GM20000 (cell line): ENCODE data around the gene TIMM17B.
"Not testable (repeated sequence)": the region's sequence is repeated elsewhere in the genome, so short reads cannot be mapped to it uniquely, and the experiment has no call there.

Experiments
- DNase-seq: peaks from one replicate; pipeline ENCODE4 v3.0.0; 2012; ENCODE audit warnings: low spot score
- TF ChIP-seq, protein P1 (sequence below): IDR thresholded peaks from 2 replicates; pipeline ENCODE4 v1.5.1; 2012; ENCODE audit warnings: mild to moderate bottlenecking, control low read depth; ENCODE audit errors: extremely low read depth, missing control alignments

TIMM17B gene

DNA sequence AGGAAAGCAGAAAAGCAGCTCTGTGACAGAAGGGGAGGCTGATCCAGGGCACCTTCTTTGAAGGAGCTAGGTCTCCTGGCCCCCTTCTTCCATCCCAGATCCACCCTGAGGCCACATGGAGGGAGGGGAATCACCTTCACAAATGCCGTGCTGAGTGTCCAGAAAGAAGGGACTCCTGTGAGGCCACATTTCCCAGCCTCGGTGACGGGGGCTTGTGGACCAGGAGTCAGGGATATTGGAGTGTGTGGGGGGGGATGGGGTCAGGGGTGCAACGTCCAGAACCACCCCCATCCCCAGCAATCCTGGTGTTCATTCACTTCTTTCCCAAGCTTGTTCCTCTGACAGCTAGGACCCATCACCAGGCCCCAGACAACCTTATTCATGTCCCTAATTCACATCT, 4.7 kb downstream of the TIMM17B start:
- TF ChIP-seq, protein P1, sequence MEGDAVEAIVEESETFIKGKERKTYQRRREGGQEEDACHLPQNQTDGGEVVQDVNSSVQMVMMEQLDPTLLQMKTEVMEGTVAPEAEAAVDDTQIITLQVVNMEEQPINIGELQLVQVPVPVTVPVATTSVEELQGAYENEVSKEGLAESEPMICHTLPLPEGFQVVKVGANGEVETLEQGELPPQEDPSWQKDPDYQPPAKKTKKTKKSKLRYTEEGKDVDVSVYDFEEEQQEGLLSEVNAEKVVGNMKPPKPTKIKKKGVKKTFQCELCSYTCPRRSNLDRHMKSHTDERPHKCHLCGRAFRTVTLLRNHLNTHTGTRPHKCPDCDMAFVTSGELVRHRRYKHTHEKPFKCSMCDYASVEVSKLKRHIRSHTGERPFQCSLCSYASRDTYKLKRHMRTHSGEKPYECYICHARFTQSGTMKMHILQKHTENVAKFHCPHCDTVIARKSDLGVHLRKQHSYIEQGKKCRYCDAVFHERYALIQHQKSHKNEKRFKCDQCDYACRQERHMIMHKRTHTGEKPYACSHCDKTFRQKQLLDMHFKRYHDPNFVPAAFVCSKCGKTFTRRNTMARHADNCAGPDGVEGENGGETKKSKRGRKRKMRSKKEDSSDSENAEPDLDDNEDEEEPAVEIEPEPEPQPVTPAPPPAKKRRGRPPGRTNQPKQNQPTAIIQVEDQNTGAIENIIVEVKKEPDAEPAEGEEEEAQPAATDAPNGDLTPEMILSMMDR: no peak
- DNase-seq: no peak

DNA sequence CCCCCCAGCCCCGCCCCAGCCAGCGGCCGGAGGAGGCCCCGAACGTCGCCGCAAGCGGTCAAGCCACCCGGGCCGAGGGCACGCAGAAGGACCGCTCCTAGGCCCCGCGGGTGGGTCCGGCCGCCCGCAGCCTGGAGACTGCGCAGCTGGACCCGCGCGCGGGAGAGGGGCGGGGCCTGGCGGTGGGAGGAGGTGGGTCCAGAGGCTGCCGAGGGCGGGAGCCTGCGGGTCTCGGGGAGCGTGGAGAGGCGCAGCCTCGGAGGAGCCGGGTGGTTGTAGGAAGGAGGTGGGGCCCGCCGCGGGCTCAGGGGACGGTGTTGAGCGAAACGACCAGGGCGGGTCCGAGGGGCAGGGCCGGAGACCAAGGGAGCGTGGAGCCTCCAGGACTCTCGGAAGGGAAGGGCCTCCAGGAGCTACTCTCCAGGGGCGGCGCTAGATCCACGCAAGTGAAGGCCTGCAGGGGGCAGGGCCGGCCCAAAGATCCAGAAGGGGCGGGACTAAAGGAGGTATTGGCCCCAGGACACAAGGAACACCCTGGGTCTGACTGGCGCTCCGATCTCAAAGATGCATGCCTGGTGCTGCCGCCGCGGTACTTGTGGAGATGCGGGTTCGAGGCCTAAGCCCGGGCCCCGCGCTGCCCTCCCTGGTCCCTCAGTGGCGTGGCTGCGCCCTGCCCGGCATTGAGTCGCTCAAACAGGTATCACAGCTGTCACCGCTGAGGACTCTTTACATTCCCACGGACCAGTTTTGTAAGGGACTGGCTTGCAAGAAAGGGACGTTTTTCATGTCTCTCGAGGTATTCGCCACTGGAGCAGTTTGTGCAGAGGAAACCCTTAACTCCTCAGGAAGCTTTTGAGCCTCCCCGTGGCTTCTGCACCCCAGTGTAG, 5.9 kb downstream of the TIMM17B start:
- TF ChIP-seq, protein P1: peak; percentile 26
- peak; percentile 76 for DNase-seq

DNA sequence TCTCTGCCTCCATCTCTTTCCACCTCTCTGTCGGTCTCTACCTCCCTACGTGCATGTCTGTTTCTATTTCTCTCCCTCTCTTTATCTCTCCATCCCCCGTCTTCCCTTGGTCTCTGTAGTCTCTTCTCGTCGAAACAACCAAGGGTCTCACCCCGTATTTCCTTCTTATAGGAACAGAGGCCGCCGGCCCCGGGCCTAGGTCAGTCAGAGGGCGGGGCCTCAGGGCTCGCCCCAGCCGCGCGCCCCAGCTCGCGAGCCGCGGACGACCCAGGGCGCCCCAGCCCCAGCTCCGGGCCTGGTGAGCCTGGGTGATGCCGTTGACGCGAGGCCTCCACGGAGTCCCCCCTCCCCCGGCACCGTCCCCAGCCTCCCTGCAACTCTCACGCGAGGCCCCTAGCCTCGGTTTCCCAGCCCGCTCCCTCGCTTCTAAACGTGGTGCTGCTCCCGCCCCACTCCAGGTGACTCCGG, 6.6 kb downstream of the TIMM17B start:
- DNase-seq: no peak
- TF ChIP-seq, protein P1: no peak

DNA sequence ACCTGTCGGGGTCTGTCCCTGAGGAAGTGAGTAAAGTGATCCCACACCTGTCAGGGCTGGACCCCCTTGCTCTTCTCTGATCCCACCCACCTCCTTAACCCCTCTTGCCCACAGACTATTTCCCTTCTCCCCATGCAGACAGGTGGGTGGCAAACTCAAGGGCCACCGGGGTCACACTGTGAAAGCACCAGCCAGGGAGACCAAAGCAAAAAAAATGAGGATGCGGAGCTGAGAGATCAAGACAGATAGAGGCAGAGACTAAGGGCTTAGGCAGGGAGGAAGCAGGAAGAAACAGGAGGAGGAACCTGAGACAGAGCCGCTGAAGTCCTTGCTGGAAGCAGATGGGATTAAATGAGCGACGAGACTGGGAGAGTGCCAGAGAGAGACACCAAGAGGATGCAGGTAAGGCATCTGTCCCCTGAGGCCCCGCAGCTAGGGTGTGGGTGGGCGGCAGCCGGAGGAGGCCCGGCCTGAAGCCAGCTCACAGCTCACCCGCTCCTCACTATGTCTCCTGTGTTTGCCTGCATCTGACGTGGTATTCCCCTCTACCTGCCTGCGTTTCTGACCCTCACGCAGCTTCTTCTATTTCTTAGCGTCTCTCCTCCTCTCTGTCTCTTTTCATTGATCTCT, 7.2 kb downstream of the TIMM17B start:
- TF ChIP-seq, protein P1: no peak
- no peak for DNase-seq

DNA sequence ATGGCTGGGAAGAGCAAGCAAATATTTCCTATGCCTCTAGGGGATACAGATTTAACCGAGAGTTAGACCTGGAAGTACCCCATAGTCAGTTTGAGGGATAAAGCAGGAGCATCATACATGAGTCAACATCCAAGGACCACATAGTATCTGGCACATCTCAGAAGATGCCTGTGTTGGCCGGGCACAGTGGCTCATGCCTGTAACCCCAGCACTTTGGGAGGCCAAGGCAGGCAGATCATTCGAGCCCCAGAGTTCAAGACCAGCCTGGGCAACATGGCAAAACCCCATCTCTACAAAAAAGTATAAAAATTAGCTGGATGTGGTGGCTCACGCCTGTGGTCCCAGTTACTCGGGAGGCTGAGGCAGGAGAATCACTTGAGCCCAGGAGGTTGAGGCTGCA, 11.0 kb downstream of the TIMM17B start:
- DNase-seq: not testable (repeated sequence)

DNA sequence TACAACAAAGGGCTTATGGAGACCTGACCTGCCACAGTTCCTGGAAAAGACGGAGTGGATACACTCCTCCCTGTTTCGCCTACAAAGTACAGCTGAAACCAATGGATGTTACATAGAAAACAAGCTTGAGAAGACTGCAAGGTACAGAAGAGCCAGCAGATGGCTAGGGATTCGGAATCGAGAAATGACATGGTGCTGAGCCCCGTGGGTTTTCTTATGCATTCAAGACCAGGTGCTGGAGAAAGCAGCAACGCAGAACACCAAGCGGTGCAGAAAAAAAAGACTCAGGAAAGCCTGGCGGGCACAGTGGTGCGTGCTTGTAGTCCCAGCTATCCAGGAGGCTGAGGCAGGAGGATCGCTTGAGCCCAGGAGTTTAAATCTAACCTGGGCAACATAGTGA, 13.8 kb downstream of the TIMM17B start:
- no peak for DNase-seq
- TF ChIP-seq, protein P1: no peak

DNA sequence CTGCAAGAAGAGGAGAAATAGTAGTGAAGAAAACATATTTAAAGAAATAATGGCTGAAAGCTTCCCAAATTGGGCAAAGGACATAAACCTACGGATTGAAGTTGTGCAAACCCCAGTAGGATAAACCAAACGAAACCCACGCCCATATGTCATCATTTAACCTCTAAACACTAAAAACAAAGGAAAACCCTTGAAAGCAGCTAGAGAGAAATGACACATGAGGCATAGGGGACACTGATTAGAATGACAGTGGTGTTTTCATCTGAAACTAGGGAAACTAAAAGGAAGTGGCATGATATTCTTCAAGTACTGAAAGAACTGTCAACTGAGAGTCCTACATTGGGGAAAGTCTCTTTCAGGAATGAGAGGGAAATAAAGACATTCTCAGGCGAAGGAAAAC, 20.6 kb downstream of the TIMM17B start:
- DNase-seq: not testable (repeated sequence)

DNA sequence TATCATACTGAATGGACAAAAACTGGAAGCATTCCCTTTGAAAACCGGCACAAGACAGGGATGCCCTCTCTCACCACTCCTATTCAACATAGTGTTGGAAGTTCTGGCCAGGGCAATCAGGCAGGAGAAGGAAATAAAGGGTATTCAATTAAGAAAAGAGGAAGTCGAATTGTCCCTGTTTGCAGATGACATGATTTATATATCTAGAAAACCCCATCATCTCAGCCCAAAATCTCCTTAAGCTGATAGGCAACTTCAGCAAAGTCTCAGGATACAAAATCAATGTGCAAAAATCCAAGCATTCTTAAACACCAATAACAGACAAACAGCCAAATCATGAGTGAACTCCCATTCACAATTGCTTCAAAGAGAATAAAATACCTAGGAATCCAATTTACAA, 25.6 kb downstream of the TIMM17B start:
- DNase-seq: not testable (repeated sequence)

DNA sequence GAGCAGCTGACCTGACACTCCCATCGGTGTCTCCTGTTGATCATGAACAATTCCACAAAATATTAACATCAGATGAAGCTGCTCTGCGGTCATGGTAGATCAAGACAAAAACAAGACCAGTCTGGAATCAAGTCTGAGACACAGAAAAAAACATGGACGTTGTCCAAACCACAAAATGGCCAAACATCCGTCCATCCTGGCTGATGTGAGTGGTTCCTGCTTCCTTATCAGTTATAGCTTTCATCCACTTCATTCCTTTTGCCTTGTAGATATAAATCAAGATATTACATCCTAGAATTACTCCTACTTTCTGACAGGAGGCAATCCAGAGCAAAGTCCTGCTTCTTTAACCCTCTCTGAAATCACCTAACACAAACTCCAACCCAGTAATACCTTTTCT, 33.4 kb downstream of the TIMM17B start:
- TF ChIP-seq, protein P1: no peak
- no peak for DNase-seq
